ENCODE results near the gene FEZF1. TPM values are rescaled to one million over a fixed set of nuclear protein-coding genes. Genes with fewer than 3 reads are reported as not detected.
A peak's percentile ranks its signal among the peaks of the same experiment; 100 is the strongest.

The FEZF1 gene
- total RNA-seq, 1 donor from 2014 or later: 12.7 TPM

DNA sequence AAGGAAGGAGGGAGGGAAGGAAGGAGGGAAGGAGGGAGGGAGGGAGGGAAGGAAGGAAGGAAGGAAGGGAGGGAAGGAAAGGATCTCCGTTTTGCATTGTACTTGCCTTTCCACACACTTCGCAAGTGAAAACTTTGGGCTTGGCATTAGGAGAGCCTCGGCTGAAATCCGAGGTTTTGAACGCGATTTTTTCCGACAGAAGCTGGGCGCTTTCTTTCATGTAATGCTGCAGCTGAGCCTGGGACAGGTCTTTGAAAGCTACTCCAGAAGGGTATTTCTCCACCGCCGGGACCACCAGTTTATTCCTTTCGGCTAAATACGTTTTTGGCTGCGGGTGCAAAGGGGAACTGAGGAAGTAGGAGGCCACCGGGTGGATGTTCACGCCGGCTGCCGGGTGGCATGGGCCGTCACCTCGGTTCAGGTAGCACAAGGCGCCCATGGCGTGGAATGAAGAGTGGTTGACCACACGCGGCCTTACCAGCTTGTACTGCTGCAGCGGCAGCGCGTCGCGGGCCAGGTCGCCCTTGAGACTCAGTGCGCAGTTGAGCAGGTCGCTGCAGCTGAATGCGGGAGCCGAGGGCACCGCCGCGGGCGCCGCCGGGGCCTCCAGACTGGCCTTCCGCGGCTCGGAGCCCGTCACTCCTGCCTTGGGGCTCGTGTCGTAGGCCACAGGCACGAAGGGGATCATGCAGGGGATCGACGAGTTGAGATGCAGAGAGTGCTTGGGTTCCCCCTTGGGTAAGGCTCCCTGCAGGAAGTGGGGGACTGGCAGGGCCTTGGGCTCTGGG lies 825 bp downstream of the FEZF1 start:
- no peak overlapping the region for H3K27ac Mint-ChIP-seq (ENCODE audit: unreplicated experiment)
- H3K27me3 Mint-ChIP-seq (ENCODE audit: unreplicated experiment): peaks cover 34% of the 10 kb centered on the region
- no peak for TF ChIP-seq CTCF (IDR thresholded peaks at IDR 0.05; ENCODE audit: partially characterized antibody, unreplicated experiment)
- H3K4me1 Mint-ChIP-seq (ENCODE audit: low read depth, unreplicated experiment): peaks cover 15% of the 10 kb centered on the region
- H3K36me3 Mint-ChIP-seq (ENCODE audit: unreplicated experiment): no peaks in the 10 kb centered on the region
- DNase-seq: peak; percentile 60
- H3K9me3 Mint-ChIP-seq (ENCODE audit: unreplicated experiment): peaks cover 10% of the 10 kb centered on the region
- peak overlapping the region; percentile 91 for H3K4me3 Mint-ChIP-seq (ENCODE audit: unreplicated experiment)

DNA sequence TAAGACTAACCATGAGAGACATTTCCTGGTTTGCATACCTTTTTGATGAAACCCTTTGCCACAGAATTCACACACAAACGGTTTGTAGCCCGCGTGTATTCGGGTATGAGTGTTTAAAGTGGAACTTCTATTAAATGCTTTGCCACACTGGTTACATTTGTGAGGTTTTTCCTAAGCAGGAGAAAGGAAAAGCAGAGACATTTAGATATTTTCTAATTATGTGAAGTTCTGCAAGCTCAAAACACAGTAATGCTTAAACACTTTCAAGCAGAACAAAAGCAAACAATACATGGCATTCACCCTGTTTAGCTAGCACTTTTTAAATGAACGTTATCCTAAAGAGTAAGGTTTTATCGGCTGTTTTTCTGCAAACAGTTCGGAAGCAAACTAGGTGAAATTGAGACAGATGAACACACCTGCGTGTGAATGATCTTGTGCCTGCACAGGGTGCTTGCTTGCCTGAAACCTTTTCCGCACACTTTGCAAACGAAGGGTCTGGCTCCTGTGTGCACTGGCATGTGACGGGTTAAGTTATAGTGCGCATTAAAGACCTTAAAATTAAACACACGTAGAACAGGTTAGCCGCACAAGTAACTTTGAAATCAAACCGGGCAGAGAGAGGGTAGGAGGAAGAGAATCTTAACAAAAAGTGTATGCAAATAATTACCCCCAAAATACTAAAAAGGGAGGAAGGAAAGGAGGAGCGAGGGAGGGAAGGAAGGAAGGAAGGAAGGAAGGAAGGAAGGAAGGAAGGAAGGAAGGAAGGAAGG lies 1.6 kb downstream of the FEZF1 start:
- peak overlapping the region; percentile 65 for H3K4me3 Mint-ChIP-seq (ENCODE audit: unreplicated experiment)
- peaks cover 10% of the 10 kb centered on the region for H3K9me3 Mint-ChIP-seq (ENCODE audit: unreplicated experiment)
- H3K27me3 Mint-ChIP-seq (ENCODE audit: unreplicated experiment): peaks cover 37% of the 10 kb centered on the region
- no peak for DNase-seq
- no peaks in the 10 kb centered on the region for H3K36me3 Mint-ChIP-seq (ENCODE audit: unreplicated experiment)
- peaks cover 13% of the 10 kb centered on the region for H3K4me1 Mint-ChIP-seq (ENCODE audit: low read depth, unreplicated experiment)
- no peak for TF ChIP-seq CTCF (IDR thresholded peaks at IDR 0.05; ENCODE audit: partially characterized antibody, unreplicated experiment)
- peak overlapping the region; percentile 20 for H3K27ac Mint-ChIP-seq (ENCODE audit: unreplicated experiment)

DNA sequence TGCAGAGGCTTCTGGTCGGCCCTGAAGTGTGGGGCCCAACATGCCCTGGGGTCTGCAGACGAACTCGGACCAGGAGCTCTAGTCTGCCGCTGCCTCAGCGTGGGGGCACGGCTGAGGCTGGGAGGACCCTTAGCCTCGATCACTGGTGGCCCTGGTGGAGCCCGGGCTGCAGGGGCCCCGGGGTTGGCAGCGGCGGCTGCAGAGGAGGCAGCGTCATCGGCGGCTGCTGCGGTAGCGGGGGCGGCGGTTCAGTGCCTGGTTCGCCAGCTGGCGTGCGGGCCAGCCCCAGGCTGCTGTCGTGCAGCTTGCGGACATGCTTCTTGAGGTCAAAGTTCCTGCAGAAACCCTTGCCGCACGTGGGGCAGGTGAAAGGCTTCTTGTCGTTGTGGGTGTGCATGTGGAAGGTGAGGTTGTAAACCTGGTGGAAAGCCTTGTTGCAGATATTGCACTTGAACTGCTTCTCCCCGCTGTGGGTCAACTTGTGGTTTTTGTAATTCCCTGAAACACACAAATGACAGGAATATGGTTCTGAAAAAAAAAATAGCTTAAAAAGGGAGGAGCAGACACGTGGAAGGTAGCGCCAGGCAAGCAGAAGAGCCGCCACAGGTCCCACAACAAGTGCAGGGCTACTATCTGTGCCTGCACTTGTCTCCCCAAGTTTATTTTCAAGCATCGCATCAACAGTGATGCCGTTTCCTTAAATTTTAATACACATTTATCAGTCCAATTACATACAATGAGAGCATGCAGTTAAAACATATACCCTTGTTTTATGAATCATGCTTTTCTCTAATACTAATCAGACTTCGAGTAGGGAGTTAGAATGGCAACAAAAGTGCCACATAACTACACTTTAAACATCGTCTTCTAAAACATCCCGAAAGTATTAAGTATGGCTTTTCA lies 2.4 kb downstream of the FEZF1 start:
- DNase-seq: peak; percentile 61
- peak overlapping the region; percentile 65 for H3K4me3 Mint-ChIP-seq (ENCODE audit: unreplicated experiment)
- H3K27ac Mint-ChIP-seq (ENCODE audit: unreplicated experiment): peak overlapping the region; percentile 20
- peaks cover 13% of the 10 kb centered on the region for H3K4me1 Mint-ChIP-seq (ENCODE audit: low read depth, unreplicated experiment)
- no peak for TF ChIP-seq CTCF (IDR thresholded peaks at IDR 0.05; ENCODE audit: partially characterized antibody, unreplicated experiment)
- H3K27me3 Mint-ChIP-seq (ENCODE audit: unreplicated experiment): peaks cover 37% of the 10 kb centered on the region
- peaks cover 10% of the 10 kb centered on the region for H3K9me3 Mint-ChIP-seq (ENCODE audit: unreplicated experiment)
- no peaks in the 10 kb centered on the region for H3K36me3 Mint-ChIP-seq (ENCODE audit: unreplicated experiment)

GRCh38 chr7:122300956-122301833 lies 3.4 kb downstream of the FEZF1 start:
- no peak for TF ChIP-seq CTCF (IDR thresholded peaks at IDR 0.05; ENCODE audit: partially characterized antibody, unreplicated experiment)
- DNase-seq: no peak
- Mint-ChIP-seq H3K9me3 (ENCODE audit: unreplicated experiment) (peaks cover 10% of the 10 kb centered on the region), H3K27me3 (ENCODE audit: unreplicated experiment) (peaks cover 32% of the 10 kb centered on the region), H3K36me3 (ENCODE audit: unreplicated experiment) (no peaks in the 10 kb centered on the region), H3K4me3 (ENCODE audit: unreplicated experiment) (peak overlapping the region; percentile 86), H3K27ac (ENCODE audit: unreplicated experiment) (no peak overlapping the region), H3K4me1 (ENCODE audit: low read depth, unreplicated experiment) (peaks cover 13% of the 10 kb centered on the region)

Measured in glutamatergic neuron (in vitro differentiated cells).